Hepatocyte (in vitro differentiated cells): ENCODE measurements around the gene PACS1.

ENCODE experiments used
- EZH2 ChIP-seq: fragments of 200-600 bp; sonication (generic); IDR thresholded peaks from 2 replicates; pipeline ENCODE4 v1.6.1; 2016; ENCODE audit warnings: antibody characterized with exemption, mild to moderate bottlenecking, borderline replicate concordance
- EZH2phosphoT487 ChIP-seq: fragments of 200-600 bp; sonication (generic); IDR thresholded peaks from one replicate; pipeline ENCODE4 v1.6.1; 2018; ENCODE audit warnings: antibody characterized with exemption, mild to moderate bottlenecking, low read depth, moderate library complexity; ENCODE audit not compliant: unreplicated experiment, severe bottlenecking
- TF ChIP-seq, protein P1 (sequence below): fragments of 200-600 bp; sonication (generic); IDR thresholded peaks from 2 replicates; pipeline ENCODE4 v1.5.1; 2016; ENCODE audit warnings: antibody characterized with exemption, mild to moderate bottlenecking; ENCODE audit not compliant: poor library complexity

- TF ChIP-seq EZH2: no peak
- TF ChIP-seq, protein P1, sequence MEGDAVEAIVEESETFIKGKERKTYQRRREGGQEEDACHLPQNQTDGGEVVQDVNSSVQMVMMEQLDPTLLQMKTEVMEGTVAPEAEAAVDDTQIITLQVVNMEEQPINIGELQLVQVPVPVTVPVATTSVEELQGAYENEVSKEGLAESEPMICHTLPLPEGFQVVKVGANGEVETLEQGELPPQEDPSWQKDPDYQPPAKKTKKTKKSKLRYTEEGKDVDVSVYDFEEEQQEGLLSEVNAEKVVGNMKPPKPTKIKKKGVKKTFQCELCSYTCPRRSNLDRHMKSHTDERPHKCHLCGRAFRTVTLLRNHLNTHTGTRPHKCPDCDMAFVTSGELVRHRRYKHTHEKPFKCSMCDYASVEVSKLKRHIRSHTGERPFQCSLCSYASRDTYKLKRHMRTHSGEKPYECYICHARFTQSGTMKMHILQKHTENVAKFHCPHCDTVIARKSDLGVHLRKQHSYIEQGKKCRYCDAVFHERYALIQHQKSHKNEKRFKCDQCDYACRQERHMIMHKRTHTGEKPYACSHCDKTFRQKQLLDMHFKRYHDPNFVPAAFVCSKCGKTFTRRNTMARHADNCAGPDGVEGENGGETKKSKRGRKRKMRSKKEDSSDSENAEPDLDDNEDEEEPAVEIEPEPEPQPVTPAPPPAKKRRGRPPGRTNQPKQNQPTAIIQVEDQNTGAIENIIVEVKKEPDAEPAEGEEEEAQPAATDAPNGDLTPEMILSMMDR: no peak
- TF ChIP-seq EZH2phosphoT487: no peak
These were observed 209.1 kb downstream of the PACS1 start for GRCh38 chr11:66279092-66279734.
